Suprapubic skin (tissue), 4 donors: ENCODE results near the gene NOS1AP. TPM values are rescaled to one million over a fixed set of nuclear protein-coding genes. Genes with fewer than 3 reads are reported as not detected.

ENCODE experiments used
- DNase-seq, 2 donors: peaks; one replicate each; pipeline ENCODE4 v3.0.0-alpha.2; 2019; ENCODE audit warnings: low spot score in 2 of 2
- H3K27ac ChIP-seq: fragments of 200-600 bp; sonication (generic); one replicate; pipeline ENCODE4 v1.5.1; 2019
- H3K27me3 ChIP-seq: fragments of 200-600 bp; sonication (generic); one replicate; pipeline ENCODE4 v1.5.1; 2019
- H3K36me3 ChIP-seq: fragments of 200-600 bp; sonication (generic); one replicate; pipeline ENCODE4 v1.5.1; 2019
- H3K4me1 ChIP-seq: fragments of 200-600 bp; sonication (generic); one replicate; pipeline ENCODE4 v1.5.1; 2019
- H3K4me3 ChIP-seq: fragments of 200-600 bp; sonication (generic); one replicate; pipeline ENCODE4 v1.5.1; 2019; ENCODE audit warnings: mild to moderate bottlenecking
- H3K9me3 ChIP-seq: fragments of 200-600 bp; sonication (generic); one replicate; pipeline ENCODE4 v1.5.1; 2019
- EP300 ChIP-seq: sonication (generic); formaldehyde crosslinking; IDR thresholded peaks from one replicate; pipeline ENCODE4 v1.6.1; 2017; ENCODE audit warnings: antibody characterized with exemption
- POLR2A ChIP-seq, 2 donors: fragments of 450-650 bp; IDR thresholded peaks; one replicate each; pipeline ENCODE4 v1.6.1; 2017; ENCODE audit warnings: antibody characterized with exemption in 2 of 2, mild to moderate bottlenecking in 2 of 2, moderate library complexity in 2 of 2
- POLR2AphosphoS5 ChIP-seq, 3 donors: sonication (generic); formaldehyde crosslinking; IDR thresholded peaks; one replicate each; pipeline ENCODE4 v1.6.1; 2017; ENCODE audit warnings: antibody characterized with exemption in 3 of 3
- WGBS: methylation state at CpG from one replicate; pipeline ENCODE4 v1.1.5; 2018; 5-methylcytosine and 5-hydroxymethylcytosine counted together
- total RNA-seq, 4 donors: library from RNA; depleted of rRNA; stranded (reverse); fragments of >200 nt; gene quantifications; one replicate each; pipeline ENCODE4 v1.1.0, GENCODE V29; 2016
- TF ChIP-seq, protein P1 (sequence below), 2 donors: fragments of 200-600 bp in 1 of 2; fragments of 450-650 bp in 1 of 2; sonication (generic) in 1 of 2; IDR thresholded peaks; one replicate each; pipeline ENCODE4 v1.5.1; 2016 to 2019; ENCODE audit warnings: antibody characterized with exemption in 2 of 2, mild to moderate bottlenecking in 1 of 2, moderate library complexity in 1 of 2

Gene NOS1AP
- total RNA-seq, 4 donors from 2014 or later = 1.9 to 9.5 (median 3.3) TPM

DNA sequence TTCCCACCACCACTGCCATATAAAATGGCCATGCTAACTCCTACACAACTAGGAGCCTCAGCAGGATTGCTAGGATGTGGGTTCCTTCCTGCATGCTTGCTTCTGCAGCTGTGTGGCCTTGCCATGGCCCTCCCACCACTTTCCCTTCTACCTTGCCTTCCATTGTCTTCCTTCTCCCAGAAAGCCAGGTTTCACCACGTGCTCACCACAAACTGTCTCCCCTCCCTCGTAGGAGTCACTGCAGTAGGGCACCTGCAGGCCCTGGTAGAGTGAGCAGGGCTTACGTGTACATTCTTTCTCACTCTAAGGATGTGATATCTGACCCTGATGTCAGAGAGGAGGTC is 315.8 kb downstream of the NOS1AP start:
- Histone ChIP-seq H3K36me3 (no peaks in the 10 kb centered on the region), H3K4me3 (no peak overlapping the region), H3K9me3 (no peaks in the 10 kb centered on the region), H3K27me3 (no peaks in the 10 kb centered on the region), H3K4me1 (peaks cover 25% of the 10 kb centered on the region), H3K27ac (no peak overlapping the region)
- 95% methylated on average over 3 of the region's 3 CpGs for WGBS
- TF ChIP-seq EP300 (no peak), POLR2A (IDR thresholded peaks at IDR 0.05) (no peak), POLR2AphosphoS5 (IDR thresholded peaks at IDR 0.05) (no peak)
- TF ChIP-seq, protein P1, sequence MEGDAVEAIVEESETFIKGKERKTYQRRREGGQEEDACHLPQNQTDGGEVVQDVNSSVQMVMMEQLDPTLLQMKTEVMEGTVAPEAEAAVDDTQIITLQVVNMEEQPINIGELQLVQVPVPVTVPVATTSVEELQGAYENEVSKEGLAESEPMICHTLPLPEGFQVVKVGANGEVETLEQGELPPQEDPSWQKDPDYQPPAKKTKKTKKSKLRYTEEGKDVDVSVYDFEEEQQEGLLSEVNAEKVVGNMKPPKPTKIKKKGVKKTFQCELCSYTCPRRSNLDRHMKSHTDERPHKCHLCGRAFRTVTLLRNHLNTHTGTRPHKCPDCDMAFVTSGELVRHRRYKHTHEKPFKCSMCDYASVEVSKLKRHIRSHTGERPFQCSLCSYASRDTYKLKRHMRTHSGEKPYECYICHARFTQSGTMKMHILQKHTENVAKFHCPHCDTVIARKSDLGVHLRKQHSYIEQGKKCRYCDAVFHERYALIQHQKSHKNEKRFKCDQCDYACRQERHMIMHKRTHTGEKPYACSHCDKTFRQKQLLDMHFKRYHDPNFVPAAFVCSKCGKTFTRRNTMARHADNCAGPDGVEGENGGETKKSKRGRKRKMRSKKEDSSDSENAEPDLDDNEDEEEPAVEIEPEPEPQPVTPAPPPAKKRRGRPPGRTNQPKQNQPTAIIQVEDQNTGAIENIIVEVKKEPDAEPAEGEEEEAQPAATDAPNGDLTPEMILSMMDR (IDR thresholded peaks at IDR 0.05) = no peak
- DNase-seq = peak in 1 of 2 donors; percentile 31

DNA sequence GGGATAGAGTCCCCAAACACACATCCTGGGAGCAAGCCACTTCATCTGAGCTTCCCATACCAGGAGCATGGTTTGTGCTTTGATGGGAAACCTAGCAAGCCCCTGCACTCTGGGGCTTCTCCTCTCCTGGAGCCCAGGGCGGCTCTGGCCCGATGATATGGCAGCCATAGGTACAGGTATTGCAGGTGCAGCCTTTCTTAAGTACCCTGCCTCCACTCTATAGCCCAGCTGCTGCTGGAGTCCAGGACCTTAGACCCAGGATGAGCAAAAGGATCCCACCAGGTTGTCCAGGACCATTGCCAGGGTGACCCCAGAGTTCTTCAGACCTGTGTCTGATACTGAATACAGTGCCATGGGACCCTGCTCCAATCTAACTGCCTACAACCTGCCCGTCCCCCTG is 316.2 kb downstream of the NOS1AP start:
- no peak for TF ChIP-seq POLR2AphosphoS5 (IDR thresholded peaks at IDR 0.05)
- TF ChIP-seq EP300 = no peak
- TF ChIP-seq, protein P1 (IDR thresholded peaks at IDR 0.05) = no peak
- no peak for TF ChIP-seq POLR2A (IDR thresholded peaks at IDR 0.05)
- Histone ChIP-seq H3K9me3 (no peaks in the 10 kb centered on the region), H3K4me3 (no peak overlapping the region), H3K27ac (no peak overlapping the region), H3K36me3 (no peaks in the 10 kb centered on the region), H3K27me3 (no peaks in the 10 kb centered on the region), H3K4me1 (peaks cover 25% of the 10 kb centered on the region)
- peak in 1 of 2 donors; percentile 28 for DNase-seq
- 91% methylated on average over 3 of the region's 3 CpGs for whole genome bisulfite sequencing

DNA sequence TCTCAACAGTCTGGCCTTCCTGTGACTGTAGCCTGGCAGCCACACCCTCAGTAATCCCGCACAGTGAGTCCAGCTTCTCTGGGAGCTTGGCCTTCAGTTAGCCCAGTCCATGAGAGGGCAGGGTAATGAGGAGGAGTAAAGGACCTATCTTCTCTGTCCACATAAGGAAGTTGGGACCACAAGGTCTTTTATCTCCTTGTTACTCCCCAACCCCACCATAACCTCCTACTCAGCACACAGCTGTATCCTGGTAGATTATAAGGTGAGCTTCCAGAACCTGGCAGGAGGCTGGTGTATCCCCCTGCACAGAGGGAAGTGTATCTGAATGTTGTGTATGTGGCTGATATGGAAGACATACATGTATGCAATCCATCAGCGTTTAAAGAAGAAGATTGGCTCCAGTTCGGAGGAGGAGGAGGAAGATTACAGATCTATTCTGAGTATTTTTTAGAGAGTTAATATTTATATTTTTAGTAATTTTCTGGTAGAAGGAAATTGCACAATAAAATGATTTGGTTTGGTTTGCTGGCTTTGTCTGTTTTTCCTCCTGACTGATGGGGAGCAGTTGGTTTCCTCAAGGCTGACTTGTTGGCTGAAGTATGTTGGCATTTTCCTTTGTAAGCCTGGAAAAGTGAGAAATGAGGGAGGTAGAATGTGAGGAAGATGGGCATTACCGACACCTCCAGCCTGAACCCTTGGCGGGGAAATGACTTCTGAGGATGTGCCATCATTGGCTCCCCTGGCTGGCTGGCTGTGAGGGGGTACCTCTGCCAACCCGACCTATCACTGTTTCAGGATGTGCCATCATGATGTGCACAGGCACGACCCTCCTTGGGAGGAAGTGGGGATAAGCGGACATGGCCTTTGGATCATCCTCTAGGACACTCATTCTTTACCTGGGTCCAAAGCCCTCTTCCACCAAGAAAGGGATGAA is 317.1 kb downstream of the NOS1AP start:
- Histone ChIP-seq H3K36me3 (no peaks in the 10 kb centered on the region), H3K27me3 (no peaks in the 10 kb centered on the region), H3K4me1 (peaks cover 22% of the 10 kb centered on the region), H3K9me3 (no peaks in the 10 kb centered on the region), H3K4me3 (no peak overlapping the region), H3K27ac (no peak overlapping the region)
- no peak for DNase-seq
- TF ChIP-seq POLR2AphosphoS5 (IDR thresholded peaks at IDR 0.05) = no peak
- TF ChIP-seq EP300 = no peak
- TF ChIP-seq, protein P1 (IDR thresholded peaks at IDR 0.05) = no peak
- TF ChIP-seq POLR2A (IDR thresholded peaks at IDR 0.05) = no peak
- WGBS = 89% methylated on average over 8 of the region's 8 CpGs

DNA sequence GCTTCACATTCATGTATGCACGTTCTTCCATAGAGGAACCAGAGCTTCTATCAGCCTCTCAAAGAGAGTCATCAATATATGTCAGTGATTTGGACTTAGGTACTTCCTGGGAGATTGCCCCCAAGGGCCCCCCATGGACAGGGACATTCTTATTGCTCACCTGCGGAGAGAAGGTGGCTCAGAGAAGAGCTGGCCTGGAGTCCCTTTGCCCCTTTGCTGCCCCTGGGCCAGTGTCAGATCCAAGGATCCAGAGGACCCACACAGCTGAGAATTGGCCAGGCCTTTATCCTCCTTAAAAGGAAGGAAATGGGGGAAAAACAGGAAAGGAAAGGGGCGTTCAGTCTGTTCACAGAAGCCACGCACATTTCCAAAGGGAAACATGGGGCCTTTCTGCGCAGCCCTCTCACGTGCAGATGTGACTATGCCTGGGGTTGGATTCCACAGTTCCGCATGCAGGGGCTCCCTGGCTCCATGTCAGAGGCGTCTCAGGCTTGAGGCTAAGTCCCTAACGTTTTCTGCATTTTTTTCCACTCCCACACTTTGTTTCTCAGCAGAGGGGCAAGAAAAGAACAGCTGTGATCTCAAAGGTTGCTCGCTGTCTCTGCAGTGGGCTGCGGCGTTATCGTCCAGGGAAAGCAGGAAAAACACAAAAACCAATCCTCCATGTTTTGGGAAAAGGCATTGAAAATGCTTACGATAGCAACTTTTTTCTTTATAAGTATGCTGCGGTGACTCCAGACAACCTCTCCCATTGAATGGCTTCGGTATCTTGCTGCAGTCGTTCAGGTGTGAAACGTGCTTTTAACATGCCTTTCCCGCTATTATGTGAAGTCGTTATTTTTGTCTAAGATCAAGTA is 318.0 kb downstream of the NOS1AP start:
- no peaks in the 10 kb centered on the region for H3K9me3 ChIP-seq
- no peaks in the 10 kb centered on the region for H3K27me3 ChIP-seq
- TF ChIP-seq, protein P1 (IDR thresholded peaks at IDR 0.05) = no peak
- TF ChIP-seq POLR2A (IDR thresholded peaks at IDR 0.05) (no peak), EP300 (no peak), POLR2AphosphoS5 (IDR thresholded peaks at IDR 0.05) (no peak)
- no peak for DNase-seq
- no peak overlapping the region for H3K4me3 ChIP-seq
- WGBS = 83% methylated on average over 20 of the region's 20 CpGs
- H3K27ac ChIP-seq = no peak overlapping the region
- no peaks in the 10 kb centered on the region for H3K36me3 ChIP-seq
- peaks cover 13% of the 10 kb centered on the region for H3K4me1 ChIP-seq
